HS-5 (cell line): ENCODE measurements around the gene LSS.
"Not testable (repeated sequence)": the region's sequence is repeated elsewhere in the genome, so short reads cannot be mapped to it uniquely, and the experiment has no call there.

Experiments
- DNase-seq: peaks from one replicate; pipeline ENCODE4 v3.0.0-alpha.2; 2012; ENCODE audit warnings: low read depth

LSS gene

DNA sequence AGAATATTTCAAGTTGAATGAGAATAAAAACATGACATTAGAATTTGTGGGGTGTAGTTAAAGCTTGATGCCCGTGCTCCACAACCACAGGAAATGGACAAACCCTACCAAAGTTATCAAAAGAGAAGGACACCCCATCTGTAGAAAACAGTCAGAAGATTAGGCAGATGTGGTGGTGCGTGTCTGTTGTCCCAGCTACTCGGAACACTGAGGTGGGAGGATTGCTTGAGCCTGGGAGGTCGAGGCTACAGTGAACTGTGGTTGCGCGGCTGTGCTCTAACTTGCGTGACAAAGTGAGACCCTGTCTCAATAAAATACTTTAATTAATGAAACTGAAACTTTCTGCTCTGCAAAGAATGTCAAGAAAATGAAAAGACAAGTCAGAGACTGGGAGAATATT is 42.9 kb downstream of the LSS start:
- no peak for DNase-seq

DNA sequence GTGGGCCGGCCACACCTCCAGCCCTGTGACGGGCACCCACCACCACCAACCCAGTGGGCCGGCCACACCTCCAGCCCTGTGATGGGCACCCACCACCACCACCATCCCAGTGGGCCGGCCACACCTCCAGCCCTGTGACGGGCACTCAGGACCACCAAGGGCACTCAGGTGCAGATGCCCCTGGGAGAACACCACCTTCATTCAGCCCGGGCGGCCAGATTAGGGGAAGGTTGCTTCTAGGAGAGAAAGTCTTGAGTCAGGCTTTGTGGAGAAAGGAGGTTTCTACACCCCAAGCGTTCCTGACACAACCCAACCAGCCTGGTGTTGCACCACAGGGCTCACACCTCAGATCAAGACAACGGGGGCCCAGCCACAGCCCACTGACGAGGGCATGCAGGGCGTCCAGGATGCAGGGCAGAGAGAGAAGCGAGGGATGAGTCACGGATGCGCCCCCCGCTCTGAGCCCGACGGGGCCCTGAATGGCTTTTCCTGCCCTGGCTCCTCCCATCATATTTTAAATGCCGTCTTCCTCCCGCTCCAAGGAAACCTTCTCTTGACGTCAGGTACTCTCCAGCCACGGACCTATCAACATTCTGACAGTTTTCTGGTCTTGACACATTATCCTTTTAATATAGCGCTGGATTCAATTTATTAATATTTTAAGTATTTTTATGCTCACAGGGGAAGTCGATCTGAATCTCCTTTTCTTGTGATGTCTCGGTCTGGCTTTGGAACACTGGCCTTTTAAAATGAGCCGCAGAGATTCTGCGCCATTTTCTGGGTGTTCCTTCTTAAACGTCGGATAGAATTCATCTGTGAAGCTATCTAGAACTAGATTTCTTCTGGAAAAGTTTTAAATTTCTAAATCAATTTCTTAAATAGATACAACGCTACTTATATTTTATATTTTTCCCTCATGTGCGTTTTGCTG is 43.7 kb downstream of the LSS start:
- DNase-seq = peak; percentile 76

- DNase-seq = peak; percentile 37
These were observed 44.5 kb downstream of the LSS start, which contains the start of gene SPATC1L for GRCh38 chr21:46183910-46184624. Gene SPATC1L (minus strand): TSS chr21:46184459. CDS start chr21:46182816, 1,643 bp downstream.

- DNase-seq = not testable (repeated sequence)
These were observed 45.2 kb downstream of the LSS start for GRCh38 chr21:46183337-46183909.

DNA sequence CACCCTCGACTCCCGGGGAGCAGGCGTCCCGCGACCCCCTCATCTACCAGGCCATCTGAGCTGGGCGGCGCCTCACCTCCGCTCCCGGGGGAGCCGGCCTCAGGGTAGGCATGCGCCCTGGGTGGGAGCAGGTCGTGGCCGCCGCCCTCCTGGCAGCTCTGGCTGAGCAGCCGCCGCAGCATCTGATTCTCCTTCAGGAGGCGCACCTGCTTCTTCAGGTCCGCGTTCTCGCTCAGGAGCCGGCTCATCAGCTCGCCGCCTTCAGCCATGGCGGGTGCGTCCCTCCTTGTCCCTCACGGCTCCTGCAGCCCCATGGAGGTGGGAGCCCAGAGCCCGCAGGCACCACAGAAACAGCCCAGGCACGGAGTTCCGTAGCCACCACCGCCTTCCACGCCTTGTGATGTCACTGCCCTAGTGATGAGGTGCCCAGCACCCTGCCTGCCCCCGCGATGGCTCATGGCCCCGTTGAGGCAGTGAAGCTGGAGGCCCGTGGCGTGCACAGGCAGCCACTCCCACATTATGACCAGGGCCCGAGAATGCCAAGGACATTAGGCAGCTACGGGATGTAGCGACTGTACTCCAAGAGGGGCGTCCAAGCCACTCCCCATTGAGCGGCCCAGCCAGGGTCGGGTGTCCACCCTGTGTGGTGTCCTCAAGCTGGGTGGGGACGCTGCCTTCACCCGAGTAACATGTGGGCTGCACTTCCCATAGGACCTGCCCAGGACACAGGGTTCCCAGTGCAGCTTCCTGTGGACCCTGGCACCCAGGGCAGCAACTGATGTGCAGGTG is 45.8 kb downstream of the LSS start:
- no peak for DNase-seq

DNA sequence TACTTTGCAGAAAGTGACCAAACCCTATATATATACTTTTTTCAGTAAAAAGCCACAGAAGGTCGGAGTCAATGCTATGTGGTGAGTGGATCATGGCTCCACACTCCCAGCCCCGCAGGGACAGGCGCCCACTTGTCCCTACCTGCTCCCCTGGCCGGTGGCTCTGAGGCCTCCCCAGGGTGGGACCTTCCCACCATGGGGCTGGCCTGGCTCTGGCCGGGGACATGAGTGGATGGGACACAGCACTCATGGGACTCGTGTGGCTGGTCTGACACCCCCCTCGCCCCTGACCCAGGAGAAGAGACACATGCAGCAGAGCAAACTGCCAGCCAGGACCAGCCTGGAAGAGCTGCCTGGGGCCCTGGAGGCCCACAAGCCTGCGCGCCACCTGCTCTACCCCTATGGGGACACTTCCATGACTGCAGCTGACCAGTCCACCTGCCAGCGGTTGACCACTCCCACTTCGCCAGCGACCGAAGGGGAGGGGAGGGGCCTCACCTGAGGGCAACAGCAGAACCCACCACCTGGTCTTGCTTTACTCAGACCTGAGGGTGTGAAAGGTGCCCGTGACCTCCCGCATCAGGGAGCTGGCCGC is 46.5 kb downstream of the LSS start:
- DNase-seq = no peak

DNA sequence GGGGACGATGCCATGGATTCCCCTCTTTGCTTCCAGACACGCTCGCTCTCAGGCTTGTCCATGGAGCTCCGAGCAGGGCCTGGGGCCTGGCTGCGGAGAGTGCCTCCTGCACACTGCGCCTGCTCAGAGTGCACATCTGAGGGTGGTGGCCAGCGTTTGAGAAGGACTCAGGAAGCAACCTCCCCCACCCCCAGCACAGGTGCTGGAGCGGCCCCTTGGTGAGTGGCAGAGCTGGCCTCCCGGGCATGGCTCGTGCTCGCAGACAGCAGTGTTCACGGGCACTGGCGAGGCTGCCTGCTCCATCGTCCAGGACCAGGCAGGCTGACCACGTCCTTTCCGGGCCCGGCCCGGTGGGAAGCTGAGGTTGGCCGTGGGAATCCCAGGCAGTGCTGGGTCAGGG is 47.1 kb downstream of the LSS start:
- DNase-seq = no peak

GRCh38 chr21:46180778-46181391 is 47.7 kb downstream of the LSS start:
- no peak for DNase-seq

DNA sequence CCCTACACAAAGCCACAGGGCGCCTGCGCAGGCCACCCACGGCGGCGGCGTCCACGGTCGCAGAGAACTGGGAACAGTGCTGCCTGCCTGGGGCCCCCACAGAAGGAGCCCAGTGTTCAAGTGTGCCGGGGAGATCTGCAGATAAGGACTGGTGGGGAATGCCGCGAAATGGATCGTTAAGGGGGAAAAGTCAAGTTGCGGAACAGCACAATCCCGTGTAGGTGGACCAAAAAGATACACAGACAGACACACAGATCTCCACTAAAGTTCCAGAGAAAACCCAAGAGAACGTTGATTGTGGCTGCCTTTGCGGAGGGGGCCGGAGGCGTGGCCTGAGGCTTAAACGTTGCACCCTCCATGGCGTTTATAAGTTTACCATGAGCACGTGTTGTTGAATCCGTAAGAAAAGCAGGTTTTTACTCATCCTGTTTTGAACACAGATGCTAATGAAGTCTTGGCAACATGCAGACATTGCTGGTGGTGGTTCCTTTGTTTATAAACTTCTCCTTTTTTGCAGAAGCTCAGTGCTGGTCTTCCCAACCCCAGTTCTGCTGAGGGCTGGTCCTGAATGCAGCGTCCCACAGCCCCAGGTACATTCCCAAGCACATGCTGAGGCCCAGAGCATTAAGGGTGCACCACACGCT is 48.4 kb downstream of the LSS start:
- DNase-seq = no peak

- no peak for DNase-seq
These were observed 48.9 kb downstream of the LSS start for GRCh38 chr21:46179708-46180078.

DNA sequence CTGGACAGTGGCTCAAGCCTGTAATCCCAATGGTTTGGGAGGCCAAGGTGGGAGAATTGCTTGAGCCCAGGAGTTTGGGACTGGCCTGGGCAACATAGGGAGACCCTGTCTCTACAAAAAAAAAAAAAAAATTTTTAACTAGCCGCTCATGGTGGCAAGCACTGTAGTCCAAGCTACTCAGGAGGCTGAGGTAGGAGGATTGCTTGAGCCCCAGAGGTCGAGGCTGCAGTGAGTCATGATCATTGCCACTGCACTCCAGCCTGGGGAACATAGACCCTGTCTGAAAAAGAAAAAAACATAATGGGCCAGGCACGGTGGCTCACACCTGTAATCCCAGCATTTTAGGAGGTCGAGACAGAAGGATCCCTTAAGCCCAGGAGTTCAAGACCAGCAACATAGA is 49.6 kb downstream of the LSS start:
- DNase-seq = no peak

DNA sequence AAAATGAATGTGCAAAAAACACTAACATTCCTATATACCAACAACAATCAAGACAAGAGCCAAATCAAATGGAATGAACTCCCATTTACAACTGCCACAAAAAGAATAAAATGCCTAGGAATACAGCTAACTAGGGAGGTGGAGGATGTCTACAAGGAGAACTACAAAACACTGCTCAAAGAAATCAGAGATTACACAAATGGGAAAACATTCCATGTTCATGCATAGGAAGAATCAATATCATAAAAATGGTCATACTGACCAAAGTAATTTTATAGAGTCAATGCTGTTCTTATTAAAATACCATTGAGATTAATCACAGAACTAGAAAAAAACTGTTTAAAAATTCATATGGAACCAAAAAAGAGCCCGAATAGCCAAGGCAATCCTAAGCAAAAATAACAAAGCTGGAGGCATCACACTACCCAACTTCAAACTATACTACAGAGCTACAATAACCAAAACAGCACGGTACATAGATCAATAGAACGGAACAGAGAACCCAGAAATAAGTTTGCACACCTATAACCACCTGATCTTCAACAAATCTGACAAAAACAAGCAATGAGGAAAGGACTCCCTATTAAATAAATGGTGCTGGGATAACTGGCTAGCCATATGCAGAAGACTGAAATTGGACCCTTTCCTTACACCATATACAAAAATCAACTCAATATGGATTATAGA is 52.0 kb downstream of the LSS start:
- DNase-seq = not testable (repeated sequence)

DNA sequence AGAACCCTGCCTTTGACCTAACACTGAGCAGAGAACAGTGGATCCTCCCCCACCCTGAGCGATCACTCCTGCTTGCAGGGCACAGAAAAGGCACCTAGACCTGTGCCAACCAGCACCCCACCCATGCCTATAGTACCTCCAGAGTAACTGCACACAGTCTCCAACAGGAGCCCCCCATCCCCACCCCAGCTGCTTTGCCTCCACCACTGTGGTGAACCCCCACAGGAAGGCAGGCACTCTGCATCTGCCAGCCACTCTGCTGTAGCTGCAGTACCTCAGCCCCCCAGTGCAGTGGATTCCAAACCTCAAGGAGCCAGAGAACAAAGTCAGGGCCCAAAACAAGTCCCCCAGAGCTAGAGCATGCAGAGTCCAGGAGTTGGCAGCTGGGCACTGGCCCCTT is 55.0 kb downstream of the LSS start:
- no peak for DNase-seq

DNA sequence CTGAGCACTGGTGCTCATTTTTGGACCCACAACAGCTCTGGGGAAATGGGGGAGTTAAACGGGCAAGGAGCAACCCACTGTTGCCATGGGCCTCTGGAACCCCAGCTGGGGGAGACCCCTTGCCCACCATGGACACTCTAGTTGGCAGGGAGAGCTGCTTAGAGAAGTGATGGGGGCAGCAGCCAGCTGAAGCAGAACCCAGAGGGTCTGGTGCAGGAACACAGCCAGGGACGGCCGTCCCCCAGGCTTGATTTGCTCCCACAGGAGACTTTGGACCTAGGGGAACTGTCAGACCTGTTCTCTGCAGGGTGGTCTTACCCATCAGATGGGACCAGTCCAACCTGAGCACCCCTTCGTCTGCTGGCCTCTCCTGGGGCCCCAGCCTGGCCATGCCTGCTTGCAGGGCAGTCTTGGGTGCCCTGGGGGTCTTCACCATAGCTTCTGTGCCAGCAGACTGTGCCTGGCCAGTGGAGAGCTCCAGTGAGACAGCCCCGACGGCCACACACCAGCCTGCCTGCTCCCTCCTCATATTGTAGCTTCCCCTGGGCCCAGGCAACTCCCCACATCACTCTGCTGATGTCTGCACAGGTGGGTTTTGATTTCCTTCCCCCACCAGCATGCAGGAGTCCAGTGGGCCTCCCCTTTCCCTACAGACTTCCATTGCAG is 55.6 kb downstream of the LSS start:
- no peak for DNase-seq

- DNase-seq = no peak
These were observed 56.3 kb downstream of the LSS start for GRCh38 chr21:46171996-46172862.

DNA sequence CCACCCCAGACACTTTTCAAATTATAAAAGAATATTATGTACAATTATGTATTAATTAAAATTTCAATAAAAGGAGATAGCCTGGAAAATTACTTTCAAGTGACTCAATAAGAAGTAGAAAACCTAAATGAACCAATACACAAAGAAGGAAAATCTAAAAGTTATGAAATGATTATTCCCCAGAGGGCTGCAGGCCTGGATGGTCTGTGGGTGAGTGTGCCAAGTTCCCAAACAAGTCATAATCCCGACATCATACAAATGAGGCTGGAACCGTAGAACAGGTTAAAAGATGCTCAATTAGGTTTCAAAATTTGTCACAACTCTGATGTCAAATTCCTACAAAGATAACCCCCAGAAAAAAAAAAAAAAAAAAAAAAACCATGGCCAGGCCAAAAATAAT is 57.0 kb downstream of the LSS start:
- no peak for DNase-seq

DNA sequence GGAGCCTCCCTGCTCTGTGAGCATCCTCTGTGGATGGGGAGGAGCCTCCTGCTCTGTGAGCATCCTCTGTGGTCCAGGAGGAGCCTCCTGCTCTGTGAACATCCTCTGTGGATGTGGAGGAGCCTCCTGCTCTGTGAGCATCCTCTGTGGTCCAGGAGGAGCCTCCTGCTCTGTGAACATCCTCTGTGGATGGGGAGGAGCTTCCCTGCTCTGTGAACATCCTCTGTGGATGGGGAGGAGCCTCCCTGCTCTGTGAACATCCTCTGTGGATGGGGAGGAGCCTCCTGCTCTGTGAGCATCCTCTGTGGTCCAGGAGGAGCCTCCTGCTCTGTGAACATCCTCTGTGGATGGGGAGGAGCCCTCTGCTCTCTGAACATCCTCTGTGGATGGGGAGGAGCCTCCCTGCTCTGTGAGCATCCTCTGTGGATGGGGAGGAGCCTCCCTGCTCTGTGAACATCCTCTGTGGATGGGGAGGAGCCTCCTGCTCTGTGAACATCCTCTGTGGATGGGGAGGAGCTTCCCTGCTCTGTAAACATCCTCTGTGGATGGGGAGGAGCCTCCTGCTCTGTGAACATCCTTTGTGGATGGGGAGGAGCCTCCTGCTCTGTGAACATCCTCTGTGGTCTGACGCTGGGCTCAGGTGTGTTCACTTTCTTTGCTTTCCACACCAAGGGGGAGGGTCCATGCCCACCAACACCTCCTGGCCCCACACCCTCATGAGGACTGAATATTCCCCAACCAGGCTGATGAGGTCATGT is 58.0 kb downstream of the LSS start:
- DNase-seq = not testable (repeated sequence)
